ENCODE results near the gene AOAH.
"Not testable (repeated sequence)": the region's sequence is repeated elsewhere in the genome, so short reads cannot be mapped to it uniquely, and the experiment has no call there.

The AOAH gene

GRCh38 chr7:36736090-36736898 lies 12.0 kb upstream of the AOAH start:
- DNase-seq: no peak

GRCh38 chr7:36735172-36735571 lies 10.9 kb upstream of the AOAH start:
- DNase-seq: no peak

- no peak for DNase-seq
Observed at GRCh38 chr7:36734731-36735130, 10.4 kb upstream of the AOAH start.

GRCh38 chr7:36733411-36733810 lies 9.1 kb upstream of the AOAH start:
- no peak for DNase-seq

- no peak for DNase-seq
Observed at GRCh38 chr7:36732806-36733205, 8.5 kb upstream of the AOAH start.

GRCh38 chr7:36730046-36730445 lies 5.8 kb upstream of the AOAH start:
- DNase-seq: no peak

GRCh38 chr7:36728143-36728542 lies 3.8 kb upstream of the AOAH start:
- DNase-seq: no peak

GRCh38 chr7:36726806-36727503 lies 2.7 kb upstream of the AOAH start:
- no peak for DNase-seq

- no peak for DNase-seq
Observed at GRCh38 chr7:36726311-36726710, 2.0 kb upstream of the AOAH start.

- DNase-seq: no peak
Observed at GRCh38 chr7:36724996-36725395, 702 bp upstream of the AOAH start.

GRCh38 chr7:36723291-36723690 lies 1.0 kb downstream of the AOAH start:
- DNase-seq: no peak

- no peak for DNase-seq
Observed at GRCh38 chr7:36719083-36719632, 5.1 kb downstream of the AOAH start.

GRCh38 chr7:36717586-36717985 lies 6.7 kb downstream of the AOAH start:
- no peak for DNase-seq

GRCh38 chr7:36716802-36717201 lies 7.5 kb downstream of the AOAH start:
- not testable (repeated sequence) for DNase-seq

- DNase-seq: no peak
Observed at GRCh38 chr7:36712015-36712414, 12.3 kb downstream of the AOAH start.

GRCh38 chr7:36711256-36711655 lies 13.0 kb downstream of the AOAH start:
- no peak for DNase-seq

GRCh38 chr7:36710186-36710791 lies 14.0 kb downstream of the AOAH start:
- no peak for DNase-seq

- DNase-seq: no peak
Observed at GRCh38 chr7:36708767-36709166, 15.5 kb downstream of the AOAH start.

GRCh38 chr7:36707898-36708297 lies 16.4 kb downstream of the AOAH start:
- DNase-seq: no peak

GRCh38 chr7:36707465-36707864 lies 16.8 kb downstream of the AOAH start:
- no peak for DNase-seq

GRCh38 chr7:36703860-36704259 lies 20.4 kb downstream of the AOAH start:
- not testable (repeated sequence) for DNase-seq

GRCh38 chr7:36692456-36692855 lies 31.8 kb downstream of the AOAH start:
- DNase-seq: no peak

GRCh38 chr7:36691983-36692382 lies 32.3 kb downstream of the AOAH start:
- DNase-seq: no peak
